DND-41 (cell line): ENCODE results near the gene PRPF6.

ENCODE experiments used
- CTCF ChIP-seq: IDR thresholded peaks from 2 replicates; pipeline ENCODE4 v1.5.1; 2012; ENCODE audit warnings: borderline replicate concordance, low read length, moderate library complexity, mild to moderate bottlenecking; ENCODE audit not compliant: poor library complexity, severe bottlenecking; ENCODE audit errors: extremely low read depth
- EZH2 ChIP-seq: IDR thresholded peaks from 3 replicates; pipeline ENCODE4 v1.6.1; 2012; ENCODE audit warnings: borderline replicate concordance, low read depth, mild to moderate bottlenecking, moderate library complexity, low read length, inconsistent platforms; ENCODE audit not compliant: severe bottlenecking

GRCh38 chr20:64065062-64065973 is 84.4 kb downstream of the PRPF6 start:
- no peak for TF ChIP-seq CTCF
- TF ChIP-seq EZH2, result no peak
